HG02970 (cell line): Measurements from ENCODE around the gene CYP26A1.

ENCODE experiments used
- ATAC-seq: cut with Tn5 transposase; IDR thresholded peaks from one replicate; pipeline ENCODE4 v1.9.1; 2021; ENCODE audit warnings: mild to moderate bottlenecking, moderate library complexity, moderate number of reproducible peaks; ENCODE audit not compliant: unreplicated experiment, low FRiP score

CYP26A1 gene

GRCh38 chr10:93064874-93065660 lies 8.6 kb upstream of the CYP26A1 start:
- no peak for ATAC-seq

DNA sequence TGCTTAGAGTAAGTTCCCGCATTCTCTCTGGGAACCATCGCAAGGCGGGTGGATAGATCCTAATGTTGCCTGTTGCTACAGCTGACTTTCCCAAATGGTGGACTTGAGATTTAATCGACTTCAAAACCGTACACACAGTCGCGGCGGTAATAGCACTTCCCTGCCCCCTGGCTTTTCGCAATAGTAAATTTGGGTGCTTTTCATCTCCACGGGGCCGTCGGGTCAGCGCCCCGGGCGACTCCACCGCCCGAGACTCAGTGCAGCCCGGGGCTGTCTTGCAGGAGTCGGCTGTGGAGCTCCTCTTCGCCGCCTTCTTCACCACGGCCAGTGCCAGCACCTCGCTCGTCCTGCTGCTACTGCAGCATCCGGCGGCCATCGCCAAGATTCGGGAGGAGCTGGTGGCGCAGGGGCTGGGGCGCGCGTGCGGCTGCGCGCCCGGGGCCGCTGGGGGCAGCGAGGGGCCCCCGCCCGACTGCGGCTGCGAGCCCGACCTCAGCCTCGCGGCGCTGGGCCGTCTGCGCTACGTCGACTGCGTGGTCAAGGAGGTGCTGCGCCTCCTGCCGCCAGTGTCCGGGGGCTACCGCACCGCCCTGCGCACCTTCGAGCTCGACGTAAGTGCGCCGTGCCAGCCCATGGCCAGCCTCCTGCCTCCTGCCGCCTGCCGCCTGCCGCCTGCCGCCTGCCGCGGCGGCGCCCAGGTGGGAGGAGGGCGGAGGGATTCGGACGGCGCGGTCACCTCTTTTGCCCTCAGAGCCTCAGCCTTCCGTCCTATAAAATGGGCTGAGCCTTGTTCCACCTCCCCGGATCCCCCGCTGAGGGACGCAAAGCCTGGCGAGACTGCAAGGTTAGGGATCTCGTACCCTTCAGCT lies 7.8 kb upstream of the CYP26A1 start:
- no peak for ATAC-seq

- no peak for ATAC-seq
Observed at GRCh38 chr10:93066544-93066913, 7.2 kb upstream of the CYP26A1 start.

DNA sequence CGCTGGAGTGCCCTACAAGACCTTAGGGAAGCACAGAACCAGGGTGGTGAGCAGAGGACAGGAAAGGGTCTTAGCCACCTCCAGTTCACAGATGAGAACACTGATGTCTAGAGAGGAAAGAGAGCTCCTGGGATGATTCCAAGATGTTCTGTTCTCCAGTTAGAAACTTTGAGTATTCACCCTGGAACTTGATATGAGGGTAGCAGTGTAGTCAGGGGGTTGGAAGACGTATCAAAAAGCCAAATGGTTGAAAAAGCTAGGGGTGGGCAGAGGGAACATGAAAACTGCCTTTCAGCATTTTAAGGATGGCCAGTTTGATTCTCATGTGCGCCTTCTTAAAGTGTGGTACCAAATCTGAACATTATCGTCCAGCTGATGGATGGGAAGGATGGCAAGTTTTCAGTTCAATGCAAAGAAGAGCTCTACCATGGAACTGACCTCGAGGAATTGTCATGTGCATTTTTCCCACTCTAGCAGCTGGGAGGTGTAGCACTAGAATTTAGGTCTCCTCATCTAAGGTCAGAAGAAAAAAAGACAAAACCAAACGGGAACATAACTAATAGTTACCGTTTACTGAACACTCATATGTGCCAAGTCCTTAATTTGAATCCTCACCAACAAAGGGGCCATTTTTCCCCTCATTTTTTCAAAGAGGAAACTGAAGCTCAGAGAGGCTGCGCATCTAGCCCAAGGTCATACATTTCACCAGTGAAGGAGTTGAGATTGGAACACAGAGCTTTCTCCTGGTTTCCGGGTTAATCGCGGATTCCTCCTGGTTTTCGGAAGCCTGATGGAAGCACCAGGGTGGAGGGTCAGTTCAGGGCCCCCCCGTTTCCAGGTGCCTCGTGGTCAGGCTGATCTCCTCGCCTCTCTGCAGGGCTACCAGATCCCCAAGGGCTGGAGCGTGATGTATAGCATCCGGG lies 6.0 kb upstream of the CYP26A1 start:
- ATAC-seq: no peak

DNA sequence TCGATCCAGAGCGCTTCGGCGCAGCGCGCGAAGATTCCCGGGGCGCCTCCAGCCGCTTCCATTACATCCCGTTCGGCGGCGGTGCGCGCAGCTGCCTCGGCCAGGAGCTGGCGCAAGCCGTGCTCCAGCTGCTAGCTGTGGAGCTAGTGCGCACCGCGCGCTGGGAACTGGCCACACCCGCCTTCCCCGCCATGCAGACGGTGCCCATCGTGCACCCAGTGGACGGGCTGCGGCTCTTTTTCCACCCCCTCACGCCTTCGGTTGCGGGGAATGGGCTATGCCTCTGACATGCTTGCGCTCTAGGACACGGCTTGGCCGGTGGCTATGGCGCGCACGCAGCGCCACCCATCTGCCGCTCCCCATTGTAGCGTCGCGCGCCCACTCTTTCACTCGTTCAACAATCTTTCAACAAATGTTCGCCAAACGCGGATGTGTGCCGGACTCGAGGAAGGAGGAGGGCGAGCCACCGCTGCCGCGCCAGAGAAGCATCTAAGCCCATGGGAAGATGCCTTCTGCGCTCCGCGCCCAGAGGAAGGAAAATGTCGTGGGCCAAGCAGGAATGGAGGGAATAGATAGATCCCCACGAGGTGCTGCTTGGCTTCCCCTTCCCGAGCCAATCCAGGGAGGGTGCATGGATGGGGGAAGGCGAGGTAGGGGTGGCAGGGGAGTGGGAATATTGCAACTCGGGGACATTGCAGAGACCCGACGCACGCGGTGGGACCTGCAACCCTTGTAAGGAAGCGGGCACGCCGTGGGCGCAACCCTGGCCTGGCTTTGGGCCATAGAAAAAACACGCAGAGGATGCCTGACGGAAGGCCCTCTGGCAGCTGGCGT lies 5.1 kb upstream of the CYP26A1 start:
- no peak for ATAC-seq

DNA sequence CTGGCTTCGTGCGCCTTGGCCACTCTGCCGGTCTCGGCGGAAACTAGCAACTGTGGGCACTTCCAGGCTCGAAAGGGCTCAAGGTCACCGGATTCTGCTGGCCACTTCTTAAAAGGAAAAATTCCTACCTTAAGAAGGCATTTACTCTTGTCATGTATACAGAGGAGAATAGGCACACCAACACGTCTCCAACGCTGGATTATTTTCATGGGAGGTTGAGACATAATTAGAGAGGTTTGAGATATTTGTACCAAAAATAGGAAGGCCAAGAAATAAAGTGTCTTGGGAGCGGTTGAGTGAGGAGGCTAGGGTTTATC lies 4.5 kb upstream of the CYP26A1 start:
- no peak for ATAC-seq

DNA sequence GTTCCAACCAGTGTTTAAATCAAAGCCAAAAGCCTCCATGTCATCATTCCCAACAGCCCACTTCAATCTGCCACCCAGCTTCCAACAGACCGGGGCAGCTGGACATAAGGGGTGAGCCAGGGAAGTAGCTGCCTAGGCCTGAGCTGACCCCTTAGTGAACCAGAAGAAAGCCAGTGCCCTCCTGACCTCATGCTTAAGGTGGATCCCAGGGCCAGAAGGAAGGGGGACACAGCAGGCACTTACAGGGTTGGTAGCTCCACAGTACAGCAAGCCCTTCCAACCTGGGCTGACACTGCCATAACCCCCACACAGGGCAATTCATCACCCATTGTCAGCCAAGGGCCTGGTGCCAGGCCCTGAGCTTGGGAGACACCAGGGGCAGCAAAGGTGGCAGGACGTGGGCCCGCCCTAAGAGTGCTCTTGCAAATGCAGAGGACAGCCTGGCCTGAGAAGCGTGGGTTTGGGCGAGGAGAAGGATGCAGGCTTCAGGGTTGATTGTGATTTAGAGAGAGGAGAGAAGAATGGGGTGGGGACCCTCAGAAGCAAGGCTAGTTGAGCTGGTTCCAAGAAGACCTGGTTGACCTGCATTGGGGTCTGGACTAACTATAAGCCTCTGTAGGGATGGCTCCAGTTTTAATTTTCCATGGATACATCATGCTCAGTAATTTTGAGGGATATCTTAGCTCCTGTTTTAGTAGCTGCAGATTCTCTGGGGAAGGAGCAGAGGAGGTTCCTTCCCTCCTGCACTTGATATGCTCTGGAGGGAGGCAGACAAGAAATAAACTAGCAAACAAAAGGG lies 3.1 kb upstream of the CYP26A1 start:
- ATAC-seq: no peak

DNA sequence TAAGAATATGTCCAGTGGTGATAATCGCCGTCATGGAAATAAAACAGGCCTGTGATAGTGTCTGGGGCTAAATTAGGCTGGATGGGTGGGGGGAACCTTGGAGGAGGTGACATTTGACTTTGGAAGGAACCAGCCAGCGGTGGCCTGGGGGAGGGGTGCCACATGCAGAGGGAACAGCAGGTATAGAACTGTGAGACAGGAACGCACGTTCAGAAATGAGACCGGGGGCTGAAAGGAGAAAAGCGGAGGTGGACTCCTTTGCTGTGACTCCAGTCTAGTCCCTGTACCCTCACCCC lies 2.6 kb upstream of the CYP26A1 start:
- ATAC-seq: no peak

GRCh38 chr10:93071674-93072224 lies 1.9 kb upstream of the CYP26A1 start:
- no peak for ATAC-seq

GRCh38 chr10:93072225-93072712 lies 1.4 kb upstream of the CYP26A1 start:
- no peak for ATAC-seq

DNA sequence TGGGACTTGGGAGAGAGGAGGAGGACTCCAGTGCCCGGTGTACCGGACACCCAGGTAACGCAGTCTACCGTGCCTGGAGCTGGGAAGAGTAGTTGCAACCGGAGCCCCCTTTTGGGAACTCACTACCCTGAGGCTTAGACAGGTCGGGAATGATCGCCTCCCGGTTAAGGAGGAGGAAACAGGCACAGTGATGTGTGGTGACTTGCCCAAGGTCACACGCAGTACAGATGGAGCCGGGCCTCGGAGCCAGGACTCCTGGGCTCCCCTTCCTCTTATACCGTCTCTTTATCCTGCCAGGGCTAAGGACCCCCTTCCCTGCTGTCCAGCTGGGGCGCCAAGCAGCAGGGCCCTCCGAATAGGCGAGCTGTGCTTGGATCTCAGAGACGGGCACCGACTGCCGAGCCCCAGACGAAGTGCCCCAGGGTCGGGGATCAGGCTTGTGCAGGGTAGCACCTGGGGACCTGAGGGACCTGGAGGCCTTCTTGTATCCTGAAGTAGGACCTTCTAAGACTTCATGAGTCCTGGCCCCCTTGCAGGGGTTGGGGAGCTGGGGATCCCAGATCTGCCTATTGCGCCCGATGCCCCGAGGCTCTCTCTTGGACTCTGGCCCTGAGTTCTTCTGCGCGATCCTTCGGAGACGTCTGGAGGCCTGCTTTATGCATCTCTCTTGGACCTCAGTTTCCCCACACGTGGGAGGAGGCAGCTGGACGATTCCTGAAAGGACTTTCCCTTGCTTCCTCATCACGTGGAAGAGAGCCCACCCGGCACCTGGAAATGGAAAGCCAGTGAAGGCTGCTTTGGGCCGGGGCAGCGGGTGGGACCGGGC lies 767 bp upstream of the CYP26A1 start:
- ATAC-seq: no peak

DNA sequence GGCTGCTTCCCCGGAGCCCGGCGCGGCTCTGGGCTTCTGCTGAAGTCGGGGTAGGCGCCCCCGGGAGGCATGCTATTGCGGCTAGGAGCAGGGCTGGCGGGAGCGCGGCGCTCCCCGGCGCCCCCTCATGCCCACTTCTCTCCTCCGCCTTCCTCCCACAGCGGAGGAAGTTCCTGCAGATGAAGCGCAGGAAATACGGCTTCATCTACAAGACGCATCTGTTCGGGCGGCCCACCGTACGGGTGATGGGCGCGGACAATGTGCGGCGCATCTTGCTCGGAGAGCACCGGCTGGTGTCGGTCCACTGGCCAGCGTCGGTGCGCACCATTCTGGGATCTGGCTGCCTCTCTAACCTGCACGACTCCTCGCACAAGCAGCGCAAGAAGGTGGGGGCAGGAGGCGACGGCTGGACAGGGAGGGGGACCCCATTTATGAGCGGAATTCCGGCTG lies 479 bp downstream of the CYP26A1 start:
- no peak for ATAC-seq

- ATAC-seq: no peak
Observed at GRCh38 chr10:93074597-93075368, 1.1 kb downstream of the CYP26A1 start.

DNA sequence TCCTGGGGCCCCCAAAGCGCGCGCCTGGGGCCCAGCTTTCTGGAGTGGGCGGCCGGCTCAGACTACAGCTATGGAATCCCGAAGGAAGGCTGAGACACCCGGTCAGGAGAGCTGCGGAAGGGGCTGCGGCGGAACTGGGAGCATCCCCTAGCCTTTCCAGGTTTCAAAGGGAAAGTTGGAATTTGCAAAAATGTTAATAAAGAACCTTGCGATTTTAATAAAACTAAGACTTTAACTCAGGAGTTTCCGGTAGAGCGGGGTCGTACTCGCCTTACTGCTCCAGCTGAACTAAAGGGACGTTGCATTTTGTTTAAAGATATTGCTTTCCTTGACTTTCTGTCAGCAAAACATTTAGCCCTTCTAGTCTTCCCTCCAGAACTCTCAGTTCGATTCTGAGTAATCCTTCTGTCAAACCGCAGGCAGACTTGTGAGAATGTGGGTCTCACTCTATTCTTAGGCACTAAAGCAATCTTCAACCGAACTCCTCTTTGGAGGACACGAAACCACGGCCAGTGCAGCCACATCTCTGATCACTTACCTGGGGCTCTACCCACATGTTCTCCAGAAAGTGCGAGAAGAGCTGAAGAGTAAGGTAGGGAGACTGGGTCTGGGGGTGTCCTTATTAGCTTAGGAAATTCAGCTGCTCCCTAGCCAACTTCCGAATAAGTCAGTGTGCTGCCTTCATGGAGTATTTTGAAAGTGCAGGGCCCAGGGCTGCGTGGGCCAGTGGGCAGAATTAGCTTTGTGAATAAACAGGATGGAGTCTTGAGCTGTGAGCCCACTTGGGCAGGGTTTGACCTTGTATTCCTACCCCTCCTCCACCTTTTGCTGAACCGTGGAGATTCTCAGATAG lies 1.9 kb downstream of the CYP26A1 start:
- no peak for ATAC-seq

- no peak for ATAC-seq
Observed at GRCh38 chr10:93076871-93077270, 3.2 kb downstream of the CYP26A1 start.

GRCh38 chr10:93077860-93078337 lies 4.2 kb downstream of the CYP26A1 start:
- no peak for ATAC-seq
